Suppressor macrophage (primary cell): ENCODE measurements around the gene HEPACAM2.

Experiments used
- DNase-seq, 4 experiments: peaks; one replicate each; pipeline ENCODE4 v3.0.0-alpha.2; 2020 to 2022

The HEPACAM2 gene

GRCh38 chr7:93147363-93147762 is 78.9 kb downstream of the HEPACAM2 start:
- peak; percentile 15 to 55 (median 51) for DNase-seq

- peak in 3 of 4 experiments; percentile 16 to 24 (median 23) for DNase-seq
Observed at GRCh38 chr7:93146472-93147141, 79.7 kb downstream of the HEPACAM2 start.

GRCh38 chr7:93146036-93146435 is 80.2 kb downstream of the HEPACAM2 start:
- DNase-seq = no peak

GRCh38 chr7:93145354-93145753 is 80.9 kb downstream of the HEPACAM2 start:
- peak; percentile 55 to 87 (median 74) for DNase-seq

- no peak for DNase-seq
Observed at GRCh38 chr7:93142127-93142526, 84.1 kb downstream of the HEPACAM2 start.

- no peak for DNase-seq
Observed at GRCh38 chr7:93140582-93141191, 85.6 kb downstream of the HEPACAM2 start.

- no peak for DNase-seq
Observed at GRCh38 chr7:93138576-93138975, 87.7 kb downstream of the HEPACAM2 start.
